B cell (primary cell): ENCODE data around the gene TNFRSF13B. TPM values are rescaled to one million over a fixed set of nuclear protein-coding genes. Genes with fewer than 3 reads are reported as not detected.

ENCODE experiments used
- ATAC-seq: fragments of 200-7000 bp; cut with Tn5 transposase; one replicate; pipeline ENCODE4 v1.10.0; 2021; ENCODE audit warnings: low read depth, mild to moderate bottlenecking, moderate number of reproducible peaks, moderate library complexity
- CTCF ChIA-PET: fragments of 350-600 bp; sonication (Branson Sonifier 250); formaldehyde crosslinking; loops from one replicate; lab custom pipeline; 2021; ENCODE audit warnings: antibody characterized with exemption, inconsistent platforms; lab: Charles Lee
- POLR2A ChIA-PET: fragments of 350-600 bp; sonication (Branson Sonifier 250); formaldehyde crosslinking; loops from one replicate; lab custom pipeline; 2021; ENCODE audit warnings: antibody characterized with exemption; lab: Charles Lee
- DNase-seq: peaks from one replicate; pipeline ENCODE4 v3.0.0; 2013
- H2AFZ ChIP-seq: 2 replicates; pipeline ENCODE4 v1.6.1; 2012; ENCODE audit warnings: mild to moderate bottlenecking, low read depth, low read length; ENCODE audit not compliant: insufficient read depth, poor library complexity, severe bottlenecking
- H3K27ac ChIP-seq, 2 donors: 1 replicate in 1 of 2; 2 replicates in 1 of 2; pipeline ENCODE4 v1.5.1; 2012 to 2013; ENCODE audit warnings: low read length in 2 of 2, mild to moderate bottlenecking in 2 of 2, moderate library complexity in 1 of 2
- H3K27me3 ChIP-seq, 4 experiments: fragments of 200-600 bp in 1 of 4; sonication (generic) in 1 of 4; replicated peaks in 1 of 4; 1 replicate in 2 of 4; 2 replicates in 2 of 4; pipeline versions ENCODE4 v1.6.1 to v1.7.0; 2013 to 2016; ENCODE audit warnings: low read length in 3 of 4, mild to moderate bottlenecking in 2 of 4, mixed read lengths in 1 of 4, moderate library complexity in 1 of 4; ENCODE audit not compliant: insufficient read depth in 4 of 4, control insufficient read depth in 3 of 4; ENCODE audit errors: control extremely low read depth in 1 of 4
- H3K36me3 ChIP-seq, 2 experiments: replicated peaks in 1 of 2; 1 replicate in 1 of 2; 2 replicates in 1 of 2; pipeline versions ENCODE4 v1.6.1 to v1.7.1; 2013; ENCODE audit warnings: low read length in 1 of 2; ENCODE audit not compliant: insufficient read depth in 2 of 2, control insufficient read depth in 1 of 2; ENCODE audit errors: control extremely low read depth in 1 of 2, extremely low read depth in 1 of 2
- H3K4me1 ChIP-seq, 2 donors: fragments of 200-600 bp in 1 of 2; sonication (generic) in 1 of 2; 1 replicate in 1 of 2; 2 replicates in 1 of 2; pipeline versions ENCODE4 v1.5.1 to v1.6.1; 2013 to 2017; ENCODE audit warnings: low read length in 2 of 2; ENCODE audit not compliant: control insufficient read depth in 2 of 2, insufficient read depth in 2 of 2
- H3K4me2 ChIP-seq: replicated peaks from 2 replicates; pipeline ENCODE3; 2012; ENCODE audit warnings: mild to moderate bottlenecking, low read depth, low read length; ENCODE audit not compliant: poor library complexity, severe bottlenecking
- H3K4me3 ChIP-seq, 5 experiments: fragments of 200-600 bp in 1 of 5; sonication (generic) in 1 of 5; 1 replicate in 3 of 5; 2 replicates in 2 of 5; pipeline versions ENCODE4 v1.5.1 to v1.7.0; 2011 to 2016; ENCODE audit warnings: low read length in 4 of 5, mild to moderate bottlenecking in 4 of 5, low read depth in 2 of 5, control low read depth in 1 of 5, moderate library complexity in 1 of 5; ENCODE audit not compliant: insufficient read depth in 1 of 5; ENCODE audit errors: control extremely low read depth in 1 of 5, extremely low read depth in 1 of 5
- H3K79me2 ChIP-seq: fragments of 200-600 bp; sonication (generic); one replicate; pipeline ENCODE4 v1.6.0; 2016; ENCODE audit warnings: low read length; ENCODE audit not compliant: control insufficient read depth, insufficient read depth
- H3K9ac ChIP-seq: fragments of 200-600 bp; sonication (generic); 2 replicates; pipeline ENCODE4 v1.6.1; 2017; ENCODE audit warnings: mild to moderate bottlenecking, low read length, moderate library complexity
- H3K9me3 ChIP-seq, 3 donors: one replicate each; pipeline versions ENCODE4 v1.6.1 to v1.7.1; 2013; ENCODE audit warnings: low read length in 2 of 3; ENCODE audit not compliant: control insufficient read depth in 2 of 3, insufficient read depth in 1 of 3; ENCODE audit errors: control extremely low read depth in 1 of 3
- H4K20me1 ChIP-seq: 2 replicates; pipeline ENCODE4 v1.6.0; 2012; ENCODE audit warnings: mild to moderate bottlenecking, low read length; ENCODE audit not compliant: insufficient read depth, control insufficient read depth, poor library complexity, severe bottlenecking
- H3K27ac Mint-ChIP-seq: one replicate; pipeline ENCODE4 v1.8.0; 2021; ENCODE audit warnings: mixed read lengths
- H3K27me3 Mint-ChIP-seq: one replicate; pipeline ENCODE4 v1.8.0; 2021; ENCODE audit warnings: mixed read lengths
- H3K4me1 Mint-ChIP-seq: one replicate; pipeline ENCODE4 v1.8.0; 2021; ENCODE audit warnings: mixed read lengths
- H3K4me3 Mint-ChIP-seq: one replicate; pipeline ENCODE4 v1.8.0; 2021; ENCODE audit warnings: mixed read lengths
- H3K9me3 Mint-ChIP-seq: one replicate; pipeline ENCODE4 v1.8.0; 2022; ENCODE audit warnings: mixed read lengths; ENCODE audit not compliant: insufficient read depth
- EZH2 ChIP-seq: IDR thresholded peaks from 2 replicates; pipeline ENCODE4 v1.6.1; 2012; ENCODE audit warnings: borderline replicate concordance, low read depth, mild to moderate bottlenecking, moderate library complexity, low read length; ENCODE audit not compliant: insufficient read depth, poor library complexity, severe bottlenecking
- WGBS: methylation state at CpG from one replicate; pipeline ENCODE4 v1.1.5; 2013; ENCODE audit warnings: missing lambda C conversion rate; ENCODE audit not compliant: insufficient coverage; 5-methylcytosine and 5-hydroxymethylcytosine counted together
- intact Hi-C: fragments of 100-400 bp; cut with micrococcal nuclease; formaldehyde crosslinking; loops from one replicate; pipeline ENCODE4 v1.10.0; 2022
- polyA plus RNA-seq: library from polyadenylated mRNA; depleted of rRNA; stranded (reverse); fragments of >200 nt; gene quantifications from 2 replicates; pipeline ENCODE4 v1.2.3, GENCODE V29; 2012
- total RNA-seq, 2 donors: library from RNA; stranded (reverse); fragments of 120-200 nt in 1 of 2; gene quantifications; 1 replicate in 1 of 2; 2 replicates in 1 of 2; pipeline versions ENCODE4 v1.2.3 to v1.2.4, GENCODE V29; 2013 to 2022
- TF ChIP-seq, protein P1 (sequence below): fragments of 200-600 bp; IDR thresholded peaks from one replicate; pipeline ENCODE4 v1.8.0; 2022; ENCODE audit warnings: antibody characterized with exemption, mild to moderate bottlenecking

Gene TNFRSF13B
- total and polyA plus RNA-seq, 2 donors (not counting 1 experiment from before 2014, with no cell fraction given) = 74.5 to 219 TPM

DNA sequence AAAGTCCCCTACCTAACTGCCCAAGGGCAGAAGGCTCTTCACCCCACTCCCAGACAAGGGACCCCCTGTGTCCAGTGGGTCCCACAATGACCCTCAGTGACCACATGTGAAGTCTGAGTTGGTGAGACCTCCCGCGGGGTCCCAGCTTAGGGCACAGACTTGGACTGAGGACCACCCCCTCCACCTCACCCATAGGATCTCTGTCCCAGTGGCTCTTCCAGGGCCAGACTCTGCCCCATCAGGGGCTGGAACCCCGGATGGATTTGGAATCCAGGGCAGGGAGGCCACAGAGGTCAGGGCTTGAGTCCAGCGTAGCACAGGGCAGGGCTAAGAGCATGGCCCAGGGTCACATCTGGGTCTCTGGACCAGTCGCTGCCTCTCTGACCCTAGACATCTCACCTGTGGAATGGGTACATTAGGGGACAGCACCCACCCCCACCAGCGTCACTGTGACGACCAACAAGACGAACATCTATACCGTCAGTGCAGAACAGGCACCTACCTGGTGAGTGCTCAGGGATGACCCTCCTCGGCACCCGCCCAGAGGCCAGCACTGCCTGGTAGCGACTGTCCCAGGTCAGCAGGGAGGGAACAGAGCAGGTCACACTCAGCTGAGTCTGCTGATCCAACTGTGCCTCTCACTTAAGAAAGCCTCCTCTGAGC, 37.7 kb downstream of the TNFRSF13B start:
- H3K4me3 Mint-ChIP-seq = no peak overlapping the region
- Histone ChIP-seq H3K27me3 (no peaks in the 10 kb centered on the region), H3K4me3 (no peak overlapping the region), H3K79me2 (no peaks in the 10 kb centered on the region), H2AFZ (no peak overlapping the region), H3K4me2 (no peak overlapping the region), H3K27ac (no peak overlapping the region), H3K9ac (no peak overlapping the region), H3K4me1 (no peaks in the 10 kb centered on the region), H4K20me1 (no peaks in the 10 kb centered on the region), H3K36me3 (peaks cover 0 to 15% of the 10 kb centered on the region in 2 experiments), H3K9me3 (no peaks in the 10 kb centered on the region)
- CTCF ChIA-PET = interaction anchor here (1.2 kb wide), 1 partner anchor 58 kb away, joined by 3 read pairs; no protein-coding TSS in a partner anchor
- intact Hi-C loops = no loop called here
- no peaks in the 10 kb centered on the region for H3K9me3 Mint-ChIP-seq
- H3K27me3 Mint-ChIP-seq = no peaks in the 10 kb centered on the region
- ATAC-seq (no peak), DNase-seq (no peak)
- H3K4me1 Mint-ChIP-seq = peaks cover 16% of the 10 kb centered on the region
- POLR2A ChIA-PET = no interaction called here
- 89% methylated on average over 11 of the region's 12 CpGs for WGBS
- H3K27ac Mint-ChIP-seq = peak overlapping the region; percentile 59
- no peak for TF ChIP-seq EZH2
- TF ChIP-seq, protein P1, sequence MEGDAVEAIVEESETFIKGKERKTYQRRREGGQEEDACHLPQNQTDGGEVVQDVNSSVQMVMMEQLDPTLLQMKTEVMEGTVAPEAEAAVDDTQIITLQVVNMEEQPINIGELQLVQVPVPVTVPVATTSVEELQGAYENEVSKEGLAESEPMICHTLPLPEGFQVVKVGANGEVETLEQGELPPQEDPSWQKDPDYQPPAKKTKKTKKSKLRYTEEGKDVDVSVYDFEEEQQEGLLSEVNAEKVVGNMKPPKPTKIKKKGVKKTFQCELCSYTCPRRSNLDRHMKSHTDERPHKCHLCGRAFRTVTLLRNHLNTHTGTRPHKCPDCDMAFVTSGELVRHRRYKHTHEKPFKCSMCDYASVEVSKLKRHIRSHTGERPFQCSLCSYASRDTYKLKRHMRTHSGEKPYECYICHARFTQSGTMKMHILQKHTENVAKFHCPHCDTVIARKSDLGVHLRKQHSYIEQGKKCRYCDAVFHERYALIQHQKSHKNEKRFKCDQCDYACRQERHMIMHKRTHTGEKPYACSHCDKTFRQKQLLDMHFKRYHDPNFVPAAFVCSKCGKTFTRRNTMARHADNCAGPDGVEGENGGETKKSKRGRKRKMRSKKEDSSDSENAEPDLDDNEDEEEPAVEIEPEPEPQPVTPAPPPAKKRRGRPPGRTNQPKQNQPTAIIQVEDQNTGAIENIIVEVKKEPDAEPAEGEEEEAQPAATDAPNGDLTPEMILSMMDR = no peak

DNA sequence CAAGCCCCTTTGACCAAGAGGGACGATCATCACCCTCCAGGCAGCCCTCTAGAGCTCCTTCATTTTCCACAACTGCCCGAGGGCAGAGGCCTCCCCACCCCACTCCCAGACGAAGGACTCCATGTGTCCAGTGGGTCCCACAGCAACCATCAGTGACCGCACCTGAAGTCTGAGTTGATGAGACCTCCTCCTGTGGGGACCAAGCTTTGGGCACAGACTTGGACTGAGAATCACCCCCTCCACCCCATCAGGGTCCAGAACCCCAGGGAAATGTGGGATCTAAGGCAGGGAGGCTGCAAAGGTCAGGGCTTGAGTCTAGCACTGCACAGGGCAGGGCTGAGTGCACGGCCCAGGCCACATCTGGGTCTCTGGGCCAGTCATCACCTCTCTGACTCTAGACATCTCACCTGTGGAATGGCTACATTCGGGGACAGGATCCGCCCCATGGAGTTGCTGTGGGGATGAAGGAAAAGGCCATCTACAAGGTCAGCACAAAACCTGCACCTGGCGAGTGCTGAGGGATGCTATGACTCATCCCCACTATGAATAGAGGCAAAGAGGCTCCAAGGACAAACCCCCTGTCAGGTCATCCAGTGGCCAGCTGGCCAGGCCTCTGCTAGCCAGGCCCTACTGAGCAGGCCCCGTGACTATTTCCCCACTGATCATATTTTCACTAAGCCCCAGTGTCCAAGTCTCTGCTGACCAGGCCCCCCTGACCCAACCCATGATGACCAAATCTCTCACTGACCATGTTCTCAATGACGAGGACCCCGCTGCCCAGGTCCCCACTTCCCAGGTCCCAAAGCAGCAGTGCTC, 38.4 kb downstream of the TNFRSF13B start:
- WGBS = 94% methylated on average over 7 of the region's 11 CpGs
- ChIA-PET POLR2A (no interaction called here), CTCF (interaction anchor here (1.0 kb wide), 1 partner anchor 60 kb away, joined by 3 read pairs; no protein-coding TSS in a partner anchor)
- no peaks in the 10 kb centered on the region for H3K27me3 Mint-ChIP-seq
- intact Hi-C loops = no loop called here
- Histone ChIP-seq H3K27me3 (no peaks in the 10 kb centered on the region), H3K27ac (no peak overlapping the region), H3K36me3 (peaks cover 0 to 9% of the 10 kb centered on the region in 2 experiments), H3K9ac (no peak overlapping the region), H3K79me2 (no peaks in the 10 kb centered on the region), H3K4me1 (no peaks in the 10 kb centered on the region), H4K20me1 (no peaks in the 10 kb centered on the region), H3K4me3 (no peak overlapping the region), H2AFZ (no peak overlapping the region), H3K4me2 (no peak overlapping the region), H3K9me3 (no peaks in the 10 kb centered on the region)
- DNase-seq = no peak
- peak overlapping the region; percentile 59 for H3K27ac Mint-ChIP-seq
- H3K9me3 Mint-ChIP-seq = no peaks in the 10 kb centered on the region
- no peak for ATAC-seq
- no peak overlapping the region for H3K4me3 Mint-ChIP-seq
- peaks cover 11% of the 10 kb centered on the region for H3K4me1 Mint-ChIP-seq
- TF ChIP-seq EZH2 = no peak
- TF ChIP-seq, protein P1 = no peak
